D721Med (cell line): ENCODE measurements around the gene SLC35G4.

Source experiments
- DNase-seq: peaks from one replicate; pipeline ENCODE4 v3.0.0; 2011; ENCODE audit warnings: low spot score; ENCODE audit not compliant: insufficient read length
- FAIRE-seq: peaks from 2 replicates; lab custom pipeline; 2011; peaks lifted over from hg19 to GRCh38; lab: Jason Lieb, UNC
- TF ChIP-seq, protein P1 (sequence below): IDR thresholded peaks from 2 replicates; pipeline ENCODE4 v1.5.1; 2012; ENCODE audit warnings: mild to moderate bottlenecking, control low read depth; ENCODE audit not compliant: insufficient read depth; ENCODE audit errors: missing control alignments

The SLC35G4 gene

DNA sequence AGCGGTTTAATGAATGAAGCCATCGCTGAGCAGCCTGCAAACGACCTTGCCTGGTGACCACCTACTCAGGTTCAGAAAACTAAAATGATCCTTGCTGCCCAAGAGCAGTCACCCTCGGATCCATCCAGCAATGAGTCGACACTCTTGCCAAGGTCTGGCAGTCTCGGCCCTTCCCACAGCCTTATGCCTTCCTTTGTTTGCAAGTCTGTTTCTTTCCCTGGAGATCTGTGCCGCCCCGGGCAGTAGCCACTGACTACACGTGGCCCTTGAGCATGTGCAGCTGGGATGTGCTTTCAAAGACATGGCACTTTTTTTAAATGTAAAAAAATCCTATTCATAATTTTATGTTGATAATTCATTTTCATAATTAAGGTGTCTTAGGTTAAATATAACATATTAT, 37.2 kb upstream of the SLC35G4 start:
- DNase-seq (no peak), FAIRE-seq (no peak)
- TF ChIP-seq, protein P1, sequence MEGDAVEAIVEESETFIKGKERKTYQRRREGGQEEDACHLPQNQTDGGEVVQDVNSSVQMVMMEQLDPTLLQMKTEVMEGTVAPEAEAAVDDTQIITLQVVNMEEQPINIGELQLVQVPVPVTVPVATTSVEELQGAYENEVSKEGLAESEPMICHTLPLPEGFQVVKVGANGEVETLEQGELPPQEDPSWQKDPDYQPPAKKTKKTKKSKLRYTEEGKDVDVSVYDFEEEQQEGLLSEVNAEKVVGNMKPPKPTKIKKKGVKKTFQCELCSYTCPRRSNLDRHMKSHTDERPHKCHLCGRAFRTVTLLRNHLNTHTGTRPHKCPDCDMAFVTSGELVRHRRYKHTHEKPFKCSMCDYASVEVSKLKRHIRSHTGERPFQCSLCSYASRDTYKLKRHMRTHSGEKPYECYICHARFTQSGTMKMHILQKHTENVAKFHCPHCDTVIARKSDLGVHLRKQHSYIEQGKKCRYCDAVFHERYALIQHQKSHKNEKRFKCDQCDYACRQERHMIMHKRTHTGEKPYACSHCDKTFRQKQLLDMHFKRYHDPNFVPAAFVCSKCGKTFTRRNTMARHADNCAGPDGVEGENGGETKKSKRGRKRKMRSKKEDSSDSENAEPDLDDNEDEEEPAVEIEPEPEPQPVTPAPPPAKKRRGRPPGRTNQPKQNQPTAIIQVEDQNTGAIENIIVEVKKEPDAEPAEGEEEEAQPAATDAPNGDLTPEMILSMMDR: no peak

DNA sequence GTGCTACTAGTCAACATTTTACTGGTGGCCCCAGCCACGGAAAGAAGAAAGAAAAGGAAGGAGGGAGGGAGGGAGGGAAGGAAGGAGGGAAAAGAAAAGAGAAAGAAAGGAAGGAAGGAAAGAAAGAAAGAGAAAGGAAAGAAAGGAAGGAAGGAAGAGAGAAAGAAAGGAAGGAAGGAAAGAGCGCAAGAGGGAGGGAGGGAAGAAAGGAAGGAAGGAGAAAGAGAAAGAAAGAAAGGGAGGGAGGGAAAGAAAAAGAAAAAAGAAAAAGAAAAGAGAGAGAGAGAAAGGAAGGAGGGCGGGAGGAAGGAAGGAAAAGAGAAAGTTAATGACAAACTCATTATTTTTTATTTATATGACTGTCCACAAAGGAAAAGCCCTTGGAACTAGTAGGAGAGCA, 34.9 kb upstream of the SLC35G4 start:
- TF ChIP-seq, protein P1: no peak
- no peak for FAIRE-seq
- no peak for DNase-seq

DNA sequence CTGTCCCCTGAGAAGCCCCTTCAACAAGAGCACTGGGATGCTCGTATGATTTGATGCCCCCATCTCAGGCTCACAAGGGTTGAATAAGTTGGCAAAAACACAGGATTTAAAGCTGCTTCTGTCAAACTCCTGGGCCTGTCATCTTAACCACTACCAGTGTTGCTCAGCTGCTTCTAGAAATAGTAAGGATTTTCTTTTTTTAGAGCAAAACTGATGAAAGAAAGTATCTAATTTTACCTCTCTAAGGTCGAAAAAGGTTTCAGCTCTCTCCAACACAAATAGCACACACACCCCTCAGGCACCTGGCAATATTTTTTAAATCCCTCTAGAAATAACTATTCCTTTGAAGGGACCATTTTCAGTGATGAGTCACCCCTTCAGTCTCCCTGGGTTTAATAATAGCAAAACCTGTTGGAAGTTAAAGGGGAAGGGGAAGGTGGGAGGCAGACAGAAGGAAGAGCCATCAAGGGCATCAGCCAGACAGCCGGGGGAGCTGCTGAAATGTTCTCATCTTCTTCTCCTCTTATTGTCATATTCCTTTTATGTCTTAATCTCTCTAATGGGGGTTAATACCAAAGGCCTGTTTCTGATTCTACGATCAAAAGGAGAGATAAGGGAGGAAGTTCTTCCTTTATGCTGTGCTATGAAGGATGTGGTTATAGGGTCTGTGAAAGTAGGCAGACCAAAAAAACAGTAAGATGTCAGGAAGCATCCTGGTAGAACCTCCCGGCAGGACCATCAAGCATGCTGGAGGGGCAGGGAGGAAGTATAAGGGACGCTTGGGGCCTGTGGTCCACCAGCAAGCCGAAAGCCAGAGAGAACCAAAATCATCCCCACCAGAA, 31.9 kb upstream of the SLC35G4 start:
- FAIRE-seq (no peak), DNase-seq (no peak)
- TF ChIP-seq, protein P1: no peak

DNA sequence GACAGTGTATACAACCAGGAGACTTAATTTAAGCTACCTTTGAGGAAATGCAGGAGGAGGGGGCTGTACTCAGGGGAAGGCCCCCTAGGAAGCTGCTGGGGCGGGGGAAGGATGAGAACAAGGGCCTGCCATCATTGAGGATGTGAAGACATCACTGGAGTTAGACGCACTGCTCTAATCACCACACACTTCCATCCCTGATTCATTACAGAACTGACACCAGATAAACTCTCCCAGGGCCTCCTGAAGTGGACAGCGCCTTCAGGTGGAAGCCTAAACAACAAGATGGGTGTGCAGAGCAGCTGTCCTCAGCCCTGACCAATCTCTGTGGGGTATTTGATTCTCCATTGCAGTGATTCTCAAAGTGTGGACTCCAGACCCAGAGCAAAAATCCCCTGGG, 30.6 kb upstream of the SLC35G4 start:
- DNase-seq (no peak), FAIRE-seq (no peak)
- TF ChIP-seq, protein P1: no peak

DNA sequence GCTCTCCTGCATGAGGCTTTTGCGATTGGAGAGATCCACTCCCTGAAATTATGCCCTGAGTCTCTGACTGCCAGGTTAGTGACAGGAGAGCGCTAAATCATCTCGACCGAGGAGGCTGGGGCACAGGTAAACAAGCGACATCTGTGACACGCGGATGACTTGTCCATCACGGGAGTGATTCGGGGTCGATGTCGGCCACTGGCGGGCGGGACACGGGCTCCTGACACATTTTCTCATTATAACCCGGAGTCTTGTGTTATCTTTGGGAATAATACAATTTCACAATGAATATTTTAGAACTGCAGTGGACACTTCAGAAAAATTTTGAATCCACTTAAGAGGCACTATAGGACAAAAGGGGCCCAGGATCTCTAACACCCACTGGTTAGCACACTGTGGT, 29.5 kb upstream of the SLC35G4 start:
- FAIRE-seq (no peak), DNase-seq (no peak)
- TF ChIP-seq, protein P1: no peak

DNA sequence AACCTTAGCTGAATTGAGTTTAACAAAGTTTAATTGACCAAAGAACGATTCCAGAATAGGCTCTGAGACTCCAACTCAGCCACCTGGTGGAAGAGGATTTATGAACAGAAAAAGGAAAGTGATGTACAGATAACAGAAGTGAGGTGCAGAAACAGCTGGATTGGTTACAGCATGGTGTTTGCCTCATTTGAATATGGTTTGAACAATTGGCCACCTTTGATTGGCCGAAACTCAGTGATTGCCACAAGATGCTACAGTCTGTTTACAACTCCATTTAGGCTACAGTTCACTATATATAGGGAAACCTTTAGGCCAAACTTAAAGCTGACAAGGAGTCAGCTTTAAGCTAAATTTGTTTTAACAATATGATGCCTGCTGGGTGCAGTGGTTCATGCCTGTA, 28.1 kb upstream of the SLC35G4 start:
- TF ChIP-seq, protein P1: no peak
- FAIRE-seq (no peak), DNase-seq (no peak)

DNA sequence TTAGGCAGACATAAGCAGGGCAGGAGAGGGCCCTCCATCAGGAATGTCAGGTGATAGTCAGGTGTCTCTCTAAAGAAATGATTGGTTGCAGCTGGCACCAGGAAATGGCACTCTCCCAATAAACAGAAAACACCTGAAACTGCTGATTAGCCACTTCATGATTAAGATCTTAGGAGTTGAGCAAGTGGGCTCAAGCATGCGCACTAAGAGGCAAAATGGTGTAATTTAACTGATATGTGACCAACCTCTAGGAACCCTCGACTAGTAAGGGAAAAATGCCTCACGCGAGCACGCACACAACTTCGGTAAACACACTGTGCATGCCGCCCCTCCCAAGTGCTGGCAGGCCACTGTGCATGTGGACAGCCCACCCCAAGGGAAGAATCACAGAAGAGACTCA, 23.8 kb upstream of the SLC35G4 start:
- TF ChIP-seq, protein P1: no peak
- no peak for DNase-seq
- no peak for FAIRE-seq
